ENCODE results near the gene TTLL1. TPM values are rescaled to one million over a fixed set of nuclear protein-coding genes. Genes with fewer than 3 reads are reported as not detected.

TTLL1 gene
- polyA plus RNA-seq, 3 donors = 4.7 to 6.0 (median 5.6) TPM

DNA sequence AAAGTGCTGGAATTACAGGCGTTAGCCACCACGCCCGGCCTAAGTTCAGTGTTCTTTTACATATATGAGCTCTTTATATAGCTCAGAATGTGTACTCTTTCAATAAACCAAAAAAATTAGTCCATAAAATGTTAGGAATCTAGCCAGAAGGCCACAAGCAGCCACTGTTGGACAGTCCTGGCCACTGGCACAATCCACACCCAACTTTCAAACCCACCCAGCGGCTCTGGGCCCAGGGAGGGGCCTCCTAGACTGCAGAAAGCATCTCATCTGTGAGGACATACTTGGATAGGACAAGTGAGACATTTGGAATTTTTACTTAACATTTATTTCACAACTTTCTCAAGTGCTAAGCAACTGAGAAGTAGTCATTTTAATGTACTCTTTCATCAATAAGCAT, 80.7 kb downstream of the TTLL1 start:
- Histone ChIP-seq H3K79me2 (ENCODE audit: insufficient read depth, low read length) (peaks cover 100% of the 10 kb centered on the region), H3K9me3 (replicated peaks in 1 of 2; ENCODE audit: control insufficient read depth in 1 of 2, insufficient read depth in 1 of 2, low read length in 2 of 2) (no peaks in the 10 kb centered on the region), H3K4me1 (ENCODE audit: control insufficient read depth in 1 of 2, insufficient read depth in 2 of 2, low read length in 2 of 2) (peaks cover 21 to 39% of the 10 kb centered on the region in 2 donors), H2AFZ (ENCODE audit: insufficient read depth, low read depth, low read length, poor library complexity, severe bottlenecking) (no peak overlapping the region), H3K4me3 (replicated peaks in 1 of 3; ENCODE audit: low read depth in 2 of 3, low read length in 3 of 3) (no peak overlapping the region), H3K27me3 (ENCODE audit: control insufficient read depth in 2 of 2, insufficient read depth in 2 of 2, low read length in 2 of 2) (no peaks in the 10 kb centered on the region), H3K9ac (ENCODE audit: insufficient read depth, low read length, poor library complexity, severe bottlenecking) (no peak overlapping the region), H3K4me2 (replicated peaks; ENCODE audit: extremely low read depth, low read length, poor library complexity, severe bottlenecking) (no peak overlapping the region), H4K20me1 (ENCODE audit: insufficient read depth, low read length) (peaks cover 99% of the 10 kb centered on the region), H3K36me3 (replicated peaks in 1 of 2; ENCODE audit: control insufficient read depth in 1 of 2, insufficient read depth in 2 of 2, low read length in 2 of 2) (no peaks in the 10 kb centered on the region), H3K27ac (ENCODE audit: low read depth in 1 of 2, low read length in 2 of 2) (no peak overlapping the region)
- WGBS (ENCODE audit: insufficient coverage) = no CpG with 5 or more reads among the region's 4 CpGs
- no peak overlapping the region for H3K4me3 Mint-ChIP-seq
- no peak overlapping the region for H3K27ac Mint-ChIP-seq
- intact Hi-C loops (cut with micrococcal nuclease) = no loop called here
- peaks cover 0 to 3% (median 0%) of the 10 kb centered on the region in 3 donors for H3K27me3 Mint-ChIP-seq (ENCODE audit: low read depth in 3 of 3)
- no peak for TF ChIP-seq CTCF (IDR thresholded peaks at IDR 0.05)
- peaks cover 58% of the 10 kb centered on the region for H3K4me1 Mint-ChIP-seq
- no peak for DNase-seq
- H3K36me3 Mint-ChIP-seq = peaks cover 4 to 6% of the 10 kb centered on the region in 2 donors
- no peaks in the 10 kb centered on the region for H3K9me3 Mint-ChIP-seq

DNA sequence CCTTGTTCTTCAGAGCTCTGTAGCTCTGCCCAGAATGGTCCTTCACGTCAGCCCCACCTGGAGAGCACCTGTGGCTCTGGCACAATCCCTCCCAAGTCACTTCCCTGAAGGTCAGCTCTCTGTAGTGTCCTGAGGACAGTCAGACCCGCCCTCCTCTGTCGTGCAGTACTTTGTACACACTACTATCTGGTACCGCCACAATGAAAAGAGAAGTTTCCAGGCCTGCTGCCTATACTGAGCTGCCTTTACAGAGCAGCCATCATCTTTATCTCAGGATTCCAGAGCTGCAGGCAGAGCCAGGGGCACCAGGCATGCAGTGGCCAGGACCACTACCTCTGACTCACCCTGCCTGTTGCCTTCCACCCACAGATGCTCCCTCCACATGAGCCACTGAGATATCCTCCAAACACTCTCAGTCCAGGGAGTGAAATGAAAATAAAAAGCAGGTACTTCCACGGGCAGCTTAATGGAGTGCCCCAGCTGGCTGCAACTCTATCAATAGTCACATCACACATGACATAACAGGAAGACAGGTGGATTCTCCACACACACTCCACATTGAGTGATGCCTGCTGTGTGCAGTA, 81.6 kb downstream of the TTLL1 start:
- H3K4me1 ChIP-seq (ENCODE audit: control insufficient read depth in 1 of 2, insufficient read depth in 2 of 2, low read length in 2 of 2) = peaks cover 18 to 40% of the 10 kb centered on the region in 2 donors

More for the DNA sequence above, 81.6 kb downstream of the TTLL1 start:
- intact Hi-C loops (cut with micrococcal nuclease) = no loop called here
- Histone ChIP-seq H4K20me1 (ENCODE audit: insufficient read depth, low read length) (peaks cover 99% of the 10 kb centered on the region), H3K9ac (ENCODE audit: insufficient read depth, low read length, poor library complexity, severe bottlenecking) (no peak overlapping the region), H3K9me3 (replicated peaks in 1 of 2; ENCODE audit: control insufficient read depth in 1 of 2, insufficient read depth in 1 of 2, low read length in 2 of 2) (no peaks in the 10 kb centered on the region), H3K79me2 (ENCODE audit: insufficient read depth, low read length) (peaks cover 100% of the 10 kb centered on the region), H3K27ac (ENCODE audit: low read depth in 1 of 2, low read length in 2 of 2) (no peak overlapping the region), H3K4me2 (replicated peaks; ENCODE audit: extremely low read depth, low read length, poor library complexity, severe bottlenecking) (no peak overlapping the region), H3K27me3 (ENCODE audit: control insufficient read depth in 2 of 2, insufficient read depth in 2 of 2, low read length in 2 of 2) (no peaks in the 10 kb centered on the region), H3K36me3 (replicated peaks in 1 of 2; ENCODE audit: control insufficient read depth in 1 of 2, insufficient read depth in 2 of 2, low read length in 2 of 2) (no peaks in the 10 kb centered on the region), H2AFZ (ENCODE audit: insufficient read depth, low read depth, low read length, poor library complexity, severe bottlenecking) (no peak overlapping the region), H3K4me3 (replicated peaks in 1 of 3; ENCODE audit: low read depth in 2 of 3, low read length in 3 of 3) (no peak overlapping the region)
- H3K4me3 Mint-ChIP-seq = no peak overlapping the region
- peak overlapping the region in 2 of 7 donors; percentile 17 to 42 for H3K27ac Mint-ChIP-seq
- peaks cover 56% of the 10 kb centered on the region for H3K4me1 Mint-ChIP-seq
- DNase-seq = no peak
- no peaks in the 10 kb centered on the region for H3K9me3 Mint-ChIP-seq
- no peak for TF ChIP-seq CTCF (IDR thresholded peaks at IDR 0.05)
- H3K27me3 Mint-ChIP-seq (ENCODE audit: low read depth in 3 of 3) = peaks cover 0 to 3% (median 0%) of the 10 kb centered on the region in 3 donors
- peaks cover 0 to 4% of the 10 kb centered on the region in 2 donors for H3K36me3 Mint-ChIP-seq
- WGBS (ENCODE audit: insufficient coverage) = 74% methylated on average over 5 of the region's 5 CpGs

Data from CD14-positive monocyte (primary cell).